ENCODE data around the gene KAT8. TPM values are rescaled to one million over a fixed set of nuclear protein-coding genes. Genes with fewer than 3 reads are reported as not detected.

Gene KAT8
- total RNA-seq, 1 donor from 2014 or later, result 113 TPM

DNA sequence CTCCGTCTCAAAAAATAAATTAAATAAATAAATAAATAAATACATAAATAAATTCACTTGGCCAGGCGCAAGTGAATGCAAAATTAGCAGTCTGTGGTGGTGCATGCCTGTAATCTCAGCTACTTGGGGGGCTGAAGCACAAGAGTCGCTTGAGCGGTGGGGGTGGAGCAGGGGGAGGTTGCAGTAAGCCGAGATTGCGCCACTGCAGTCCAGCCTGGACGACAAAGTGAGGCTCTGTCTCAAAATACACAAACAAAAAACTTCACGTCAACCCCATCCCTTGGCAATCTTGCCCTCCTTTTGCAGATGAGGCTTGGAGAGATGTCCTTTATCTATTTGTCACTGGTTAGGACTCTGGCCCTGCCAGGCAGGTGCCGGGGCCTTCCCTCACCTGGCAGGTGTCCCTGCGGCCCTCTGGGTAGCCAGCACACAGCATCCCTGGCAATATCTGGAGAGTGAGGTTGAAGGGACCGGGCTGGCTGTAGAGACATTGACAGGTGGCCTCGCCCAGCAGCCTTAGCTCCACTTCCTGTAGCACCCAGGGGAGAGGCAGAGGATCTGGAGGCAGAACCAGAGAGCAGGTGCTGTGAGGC, 28.0 kb downstream of the KAT8 start:
- no peaks in the 10 kb centered on the region for H3K9me3 ChIP-seq
- H3K27me3 ChIP-seq, result no peaks in the 10 kb centered on the region
- H3K36me3 ChIP-seq, result no peaks in the 10 kb centered on the region
- intact Hi-C loops (cut with DNase I), result no loop called here
- H3K27ac ChIP-seq, result no peak overlapping the region
- TF ChIP-seq, protein P1, sequence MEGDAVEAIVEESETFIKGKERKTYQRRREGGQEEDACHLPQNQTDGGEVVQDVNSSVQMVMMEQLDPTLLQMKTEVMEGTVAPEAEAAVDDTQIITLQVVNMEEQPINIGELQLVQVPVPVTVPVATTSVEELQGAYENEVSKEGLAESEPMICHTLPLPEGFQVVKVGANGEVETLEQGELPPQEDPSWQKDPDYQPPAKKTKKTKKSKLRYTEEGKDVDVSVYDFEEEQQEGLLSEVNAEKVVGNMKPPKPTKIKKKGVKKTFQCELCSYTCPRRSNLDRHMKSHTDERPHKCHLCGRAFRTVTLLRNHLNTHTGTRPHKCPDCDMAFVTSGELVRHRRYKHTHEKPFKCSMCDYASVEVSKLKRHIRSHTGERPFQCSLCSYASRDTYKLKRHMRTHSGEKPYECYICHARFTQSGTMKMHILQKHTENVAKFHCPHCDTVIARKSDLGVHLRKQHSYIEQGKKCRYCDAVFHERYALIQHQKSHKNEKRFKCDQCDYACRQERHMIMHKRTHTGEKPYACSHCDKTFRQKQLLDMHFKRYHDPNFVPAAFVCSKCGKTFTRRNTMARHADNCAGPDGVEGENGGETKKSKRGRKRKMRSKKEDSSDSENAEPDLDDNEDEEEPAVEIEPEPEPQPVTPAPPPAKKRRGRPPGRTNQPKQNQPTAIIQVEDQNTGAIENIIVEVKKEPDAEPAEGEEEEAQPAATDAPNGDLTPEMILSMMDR (IDR thresholded peaks at IDR 0.05), result no peak
- no peak for DNase-seq (ENCODE audit: low spot score in 2 of 2)
- peaks cover 6 to 13% of the 10 kb centered on the region in 2 donors for H3K4me1 ChIP-seq
- H3K4me3 ChIP-seq, result no peak overlapping the region

DNA sequence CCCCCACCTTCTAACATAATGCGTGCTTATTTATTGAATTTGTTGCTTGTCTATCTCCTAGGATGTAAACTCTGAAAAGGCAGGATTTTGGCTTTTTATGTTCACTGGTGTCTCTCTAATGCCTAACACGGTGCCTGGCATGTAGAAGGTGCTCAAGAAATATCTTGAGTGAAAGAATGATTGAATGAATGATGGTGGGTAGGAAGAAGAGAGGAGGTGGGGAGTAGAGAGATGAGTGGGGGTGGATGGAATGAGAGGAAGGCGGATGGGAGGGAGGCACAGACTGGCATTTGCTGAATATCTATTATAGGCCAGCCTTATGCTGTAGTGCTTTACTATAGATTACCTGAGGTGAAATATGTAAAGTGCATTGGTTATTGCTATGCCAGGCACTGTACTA, 30.1 kb downstream of the KAT8 start:
- H3K4me3 ChIP-seq, result no peak overlapping the region
- intact Hi-C loops (cut with DNase I), result no loop called here
- TF ChIP-seq, protein P1 (IDR thresholded peaks at IDR 0.05), result no peak

DNA sequence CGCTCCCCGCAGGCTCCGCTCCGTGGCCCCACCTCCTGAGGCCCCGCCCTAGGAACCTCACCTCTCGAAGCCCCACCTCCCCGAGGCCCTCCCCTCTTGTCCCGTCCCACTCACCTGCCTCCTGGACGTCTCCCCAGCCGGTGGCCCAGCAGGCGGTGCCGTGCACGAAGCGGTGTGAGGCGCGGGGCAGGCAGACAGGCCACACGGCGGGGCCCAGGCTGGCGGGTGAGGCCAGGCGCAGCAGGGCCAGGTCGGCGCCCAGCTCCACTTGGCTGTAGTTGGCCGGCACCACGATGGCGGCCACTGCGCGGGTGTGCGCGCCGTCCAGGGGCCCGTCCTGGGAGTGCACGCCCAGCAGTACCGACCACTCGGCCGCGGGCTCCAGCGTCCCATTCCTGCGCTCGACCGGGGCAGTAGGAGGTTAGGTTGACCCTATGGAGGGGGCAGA, 30.8 kb downstream of the KAT8 start:
- DNase-seq (ENCODE audit: low spot score in 2 of 2), result no peak
- Histone ChIP-seq H3K4me3 (no peak overlapping the region), H3K9me3 (no peaks in the 10 kb centered on the region), H3K27ac (no peak overlapping the region), H3K36me3 (no peaks in the 10 kb centered on the region), H3K27me3 (no peaks in the 10 kb centered on the region), H3K4me1 (no peaks in the 10 kb centered on the region)
- TF ChIP-seq, protein P1 (IDR thresholded peaks at IDR 0.05), result no peak
- intact Hi-C loops (cut with DNase I), result no loop called here

More for the DNA sequence above, 30.1 kb downstream of the KAT8 start:
- no peaks in the 10 kb centered on the region for H3K27me3 ChIP-seq
- no peak for DNase-seq (ENCODE audit: low spot score in 2 of 2)
- peaks cover 2 to 5% of the 10 kb centered on the region in 2 donors for H3K4me1 ChIP-seq
- no peaks in the 10 kb centered on the region for H3K9me3 ChIP-seq
- H3K27ac ChIP-seq, result no peak overlapping the region
- H3K36me3 ChIP-seq, result no peaks in the 10 kb centered on the region

DNA sequence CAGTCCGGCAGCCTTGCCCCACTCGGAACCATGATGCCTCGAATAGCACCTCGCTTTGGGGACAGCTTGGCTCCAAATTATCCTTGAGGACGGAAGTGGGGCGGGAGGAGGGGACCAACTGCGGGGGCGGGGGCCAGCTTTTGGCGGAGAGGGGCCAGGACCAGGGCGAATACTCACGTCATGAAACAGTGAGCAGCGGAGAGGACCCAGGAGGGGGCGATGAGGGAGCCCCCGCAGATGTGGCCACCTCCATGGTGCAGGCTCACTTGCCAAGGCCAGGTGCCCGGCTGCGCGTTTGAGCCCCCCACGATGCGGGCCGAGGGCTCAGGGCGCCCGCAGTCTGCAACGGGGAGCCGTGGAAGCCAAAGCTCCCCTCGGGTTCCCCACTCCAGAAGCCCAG, 31.4 kb downstream of the KAT8 start:
- H3K27ac ChIP-seq, result no peak overlapping the region
- no peaks in the 10 kb centered on the region for H3K9me3 ChIP-seq
- H3K27me3 ChIP-seq, result no peaks in the 10 kb centered on the region
- H3K4me1 ChIP-seq, result no peaks in the 10 kb centered on the region
- TF ChIP-seq, protein P1 (IDR thresholded peaks at IDR 0.05), result no peak
- intact Hi-C loops (cut with DNase I), result no loop called here
- H3K36me3 ChIP-seq, result no peaks in the 10 kb centered on the region
- no peak for DNase-seq (ENCODE audit: low spot score in 2 of 2)
- H3K4me3 ChIP-seq, result no peak overlapping the region

DNA sequence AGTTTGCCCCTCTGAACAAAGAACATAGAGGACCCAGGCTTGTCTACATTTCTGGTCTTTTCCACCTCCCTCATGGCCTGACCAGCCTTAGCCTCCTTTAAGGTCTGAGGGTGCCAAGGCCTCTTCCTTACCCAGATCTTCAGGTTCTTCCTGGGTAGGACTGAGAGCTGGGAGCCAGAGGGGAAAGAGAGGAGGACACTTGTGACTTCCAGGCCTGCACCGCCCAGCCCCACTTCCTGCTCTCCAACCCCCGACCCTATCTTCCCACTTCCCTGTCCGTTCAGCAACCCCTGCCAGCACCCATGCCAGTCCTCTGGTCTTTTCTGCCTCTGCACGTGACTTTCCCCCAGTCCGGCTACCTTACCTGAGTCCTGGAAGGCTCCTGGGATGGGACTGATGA, 31.9 kb downstream of the KAT8 start:
- H3K36me3 ChIP-seq, result no peaks in the 10 kb centered on the region
- intact Hi-C loops (cut with DNase I), result no loop called here
- H3K9me3 ChIP-seq, result no peaks in the 10 kb centered on the region
- H3K27me3 ChIP-seq, result no peaks in the 10 kb centered on the region
- TF ChIP-seq, protein P1 (IDR thresholded peaks at IDR 0.05), result no peak
- DNase-seq (ENCODE audit: low spot score in 2 of 2), result no peak
- H3K27ac ChIP-seq, result no peak overlapping the region
- H3K4me3 ChIP-seq, result no peak overlapping the region
- no peaks in the 10 kb centered on the region for H3K4me1 ChIP-seq
